Stimulated activated CD4-positive, alpha-beta T cell treated with anti-CD3 and anti-CD28 coated beads, Interleukin-15, amount 100 ng/mL, for 24 hours (primary cell): Measurements from ENCODE around the gene BMPER.

Experiments
- DNase-seq: peaks from one replicate; pipeline ENCODE4 v3.0.0-alpha.2; 2020

Gene BMPER

DNA sequence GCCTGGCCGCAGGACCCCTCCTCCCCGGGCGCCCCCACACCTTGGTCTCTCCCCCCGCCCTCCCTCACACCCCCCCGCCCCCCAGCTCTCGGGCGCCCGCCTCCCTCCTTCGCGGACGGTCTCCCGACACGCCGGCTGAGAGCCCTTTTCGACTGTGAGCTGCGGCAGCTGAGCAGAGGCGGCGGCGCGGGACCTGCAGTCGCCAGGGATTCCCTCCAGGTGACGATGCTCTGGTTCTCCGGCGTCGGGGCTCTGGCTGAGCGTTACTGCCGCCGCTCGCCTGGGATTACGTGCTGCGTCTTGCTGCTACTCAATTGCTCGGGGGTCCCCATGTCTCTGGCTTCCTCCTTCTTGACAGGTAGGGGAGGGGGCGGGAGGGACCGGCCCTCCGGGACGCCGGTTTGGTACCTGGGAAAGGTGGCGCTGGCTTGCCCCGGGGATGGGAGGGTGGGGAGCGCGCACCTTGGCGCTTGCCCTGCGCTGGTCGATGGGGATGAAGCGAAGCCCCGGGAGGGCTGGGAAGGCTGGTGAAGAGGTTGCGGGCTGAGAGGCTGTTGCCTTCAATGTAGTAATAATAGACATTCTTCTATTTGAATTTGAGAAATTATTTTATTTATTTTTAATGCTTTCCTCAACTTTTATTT lies at the start of gene BMPER:
Gene BMPER, plus strand, starts transcription at position 151 of the 644 bp plus-strand sequence. Its CDS starts 75 bp downstream, at position 226.
- DNase-seq = peak; percentile 49

GRCh38 chr7:33861947-33862346 lies 43.4 kb upstream of the BMPER start:
- DNase-seq = no peak

GRCh38 chr7:33862946-33863814 lies 42.2 kb upstream of the BMPER start:
- no peak for DNase-seq

DNA sequence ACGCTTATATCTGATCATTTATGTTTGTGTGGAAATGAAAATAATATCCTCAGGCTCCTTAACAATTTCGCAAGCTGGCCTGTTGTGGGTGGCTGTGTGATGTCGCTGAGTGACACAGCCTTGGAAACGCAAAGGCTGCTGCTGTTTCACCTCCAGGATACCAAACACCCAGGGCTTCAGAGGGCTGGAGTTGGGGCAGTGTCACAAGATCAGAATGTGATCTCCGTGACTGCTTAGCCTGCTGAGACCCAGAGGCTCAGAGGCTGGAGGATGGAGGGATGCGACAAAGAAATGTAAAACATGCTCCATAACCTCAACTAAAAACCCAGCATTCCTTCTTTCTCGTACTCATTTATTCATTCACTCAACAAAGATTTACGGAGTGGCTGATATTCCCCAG lies 37.2 kb upstream of the BMPER start:
- no peak for DNase-seq

GRCh38 chr7:33869176-33869575 lies 36.2 kb upstream of the BMPER start:
- no peak for DNase-seq

DNA sequence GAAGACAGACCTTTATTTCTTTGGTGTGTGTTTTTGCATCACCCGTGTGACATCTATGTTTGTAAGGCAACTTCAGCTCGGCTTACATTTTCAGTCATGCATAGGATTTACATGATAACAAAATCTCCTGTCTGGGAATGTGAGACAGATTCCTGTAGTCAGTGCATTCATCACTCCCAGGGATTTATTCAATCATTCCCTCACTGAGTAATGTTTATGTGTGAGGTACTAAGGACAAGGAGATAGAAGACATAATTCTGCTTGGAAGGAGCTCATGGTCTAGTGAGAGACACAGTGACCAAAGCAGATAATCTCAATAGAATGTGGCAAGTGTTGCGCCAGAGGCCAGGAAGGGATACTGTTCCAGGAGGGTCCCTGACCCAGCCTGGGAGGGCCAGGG lies 35.2 kb upstream of the BMPER start:
- no peak for DNase-seq

DNA sequence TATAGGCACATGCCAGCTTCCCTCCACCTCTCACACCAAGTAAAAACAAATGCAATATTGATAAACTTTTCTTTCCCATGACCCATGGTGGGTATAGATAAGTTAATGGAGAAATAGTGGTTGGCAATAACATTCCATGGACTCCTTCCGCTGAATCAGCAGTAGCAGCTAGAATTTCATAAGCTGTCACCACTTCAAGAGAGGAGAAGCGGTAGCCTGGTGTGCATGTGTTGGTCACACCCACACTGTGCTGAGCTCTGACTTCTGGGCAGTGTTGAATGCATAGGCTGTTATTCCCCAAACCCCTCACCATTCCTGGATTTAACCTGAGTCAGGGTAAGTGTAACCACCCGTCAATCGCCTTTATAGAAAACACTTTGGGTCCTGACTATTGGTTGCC lies 32.5 kb upstream of the BMPER start:
- DNase-seq = no peak

DNA sequence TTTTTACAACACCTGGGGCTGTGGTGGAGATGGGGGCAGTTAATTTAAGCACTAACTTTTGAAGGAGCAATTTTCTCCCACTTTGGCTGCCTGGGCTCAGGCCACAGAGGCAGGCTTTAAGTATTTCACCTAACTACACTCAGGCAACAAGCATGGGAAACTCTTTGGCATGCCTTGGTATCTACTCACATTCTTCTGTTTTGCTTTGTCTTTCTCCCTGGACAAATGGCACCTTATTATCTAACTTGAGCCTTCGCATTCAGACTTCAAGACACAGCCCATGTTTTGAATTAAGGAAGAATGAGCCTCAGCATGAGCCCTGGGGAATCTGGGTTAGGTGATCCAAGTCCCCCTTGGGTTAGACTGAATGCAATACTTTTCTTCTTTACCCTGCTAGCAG lies 31.8 kb upstream of the BMPER start:
- DNase-seq = no peak

GRCh38 chr7:33873981-33874750 lies 31.2 kb upstream of the BMPER start:
- no peak for DNase-seq

DNA sequence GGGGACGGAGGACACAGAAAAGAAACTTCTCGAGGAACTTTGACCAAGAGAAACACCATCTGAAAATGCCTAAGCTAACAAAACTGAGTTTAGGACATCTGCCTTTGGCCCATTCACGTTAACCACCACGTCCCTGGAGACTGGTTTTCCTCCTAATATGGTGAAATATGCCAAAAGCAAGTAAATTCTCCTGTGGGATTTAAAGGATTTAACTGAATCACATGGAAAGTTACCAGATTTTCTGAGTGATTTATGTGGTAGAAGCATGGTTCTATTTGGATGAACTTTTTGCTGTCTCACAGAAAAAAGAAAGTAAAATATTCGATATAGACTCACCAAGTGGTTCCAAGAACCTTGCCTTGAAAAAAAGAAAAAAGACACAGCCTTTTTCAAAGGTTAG lies 30.4 kb upstream of the BMPER start:
- DNase-seq = no peak

DNA sequence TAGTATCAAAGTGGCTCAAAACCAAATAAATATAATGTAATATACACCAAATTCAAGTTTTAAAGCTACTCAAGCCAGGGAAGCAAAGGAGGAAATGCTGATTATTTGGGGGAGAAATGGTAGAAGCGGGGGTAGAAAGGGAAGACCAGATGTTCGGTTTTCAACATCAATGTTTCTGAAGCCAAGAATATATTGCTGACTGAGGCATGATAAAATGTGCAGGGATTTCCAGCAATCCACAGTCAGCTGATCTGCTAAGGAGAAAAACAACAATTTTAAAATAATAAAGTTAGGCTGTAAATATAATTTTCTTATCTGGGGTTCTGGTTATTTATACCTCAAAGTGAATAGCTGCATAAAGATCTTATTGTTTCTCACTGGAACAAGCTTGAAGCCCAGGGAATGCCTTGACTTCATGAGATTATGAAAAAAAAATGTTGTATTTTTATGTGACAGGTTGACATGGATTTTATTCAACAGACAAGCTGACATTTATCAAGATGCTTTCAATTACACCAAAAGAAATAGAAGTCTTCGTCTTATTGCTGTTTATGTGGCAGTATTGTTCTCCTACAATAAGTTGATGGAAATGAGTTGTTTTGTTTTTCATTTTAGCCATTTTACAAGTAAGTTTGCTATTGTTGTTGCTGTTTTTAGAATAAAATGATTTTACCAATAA lies 28.6 kb upstream of the BMPER start:
- no peak for DNase-seq

- no peak for DNase-seq
These were observed 24.6 kb upstream of the BMPER start for GRCh38 chr7:33880787-33881186.

GRCh38 chr7:33881316-33881715 lies 24.0 kb upstream of the BMPER start:
- no peak for DNase-seq

GRCh38 chr7:33882040-33882837 lies 23.1 kb upstream of the BMPER start:
- no peak for DNase-seq

DNA sequence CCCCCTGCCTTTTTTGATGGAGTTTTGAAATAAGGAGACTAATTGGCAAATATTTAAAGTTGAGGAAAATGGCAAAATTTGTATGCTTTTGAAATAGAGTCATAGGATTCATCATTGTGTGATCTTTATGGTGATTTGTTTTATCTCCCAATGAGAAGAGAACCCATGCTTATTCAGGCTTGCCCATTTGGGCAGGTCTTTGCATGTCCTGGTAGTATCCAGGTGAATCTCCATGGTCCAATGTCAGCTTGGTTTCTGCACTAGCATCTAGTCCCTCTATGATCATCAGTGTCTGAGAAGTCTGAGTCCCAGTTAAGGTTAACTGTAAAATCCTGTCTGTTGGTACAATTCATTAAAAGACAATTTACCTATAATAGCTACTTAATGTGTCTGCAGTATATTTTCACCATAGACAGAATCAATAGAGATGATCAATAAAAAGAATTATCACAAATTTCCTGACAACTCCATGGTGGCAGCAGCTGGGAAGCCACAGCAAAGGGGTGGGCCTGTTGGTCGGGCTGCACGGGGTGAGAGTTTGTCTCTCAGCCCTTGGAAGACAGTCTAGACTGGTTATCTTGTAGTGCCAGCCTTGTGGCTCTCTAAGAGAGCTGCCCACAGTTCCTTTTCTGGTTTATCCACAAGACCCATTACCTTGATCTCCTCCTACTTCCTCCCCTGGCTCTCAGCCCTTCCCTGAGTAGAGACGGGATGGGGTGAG lies 22.2 kb upstream of the BMPER start:
- no peak for DNase-seq

GRCh38 chr7:33883671-33883965 lies 21.7 kb upstream of the BMPER start:
- DNase-seq = no peak

GRCh38 chr7:33885290-33886148 lies 19.8 kb upstream of the BMPER start:
- DNase-seq = no peak

GRCh38 chr7:33886149-33886623 lies 19.2 kb upstream of the BMPER start:
- DNase-seq = peak; percentile 27

DNA sequence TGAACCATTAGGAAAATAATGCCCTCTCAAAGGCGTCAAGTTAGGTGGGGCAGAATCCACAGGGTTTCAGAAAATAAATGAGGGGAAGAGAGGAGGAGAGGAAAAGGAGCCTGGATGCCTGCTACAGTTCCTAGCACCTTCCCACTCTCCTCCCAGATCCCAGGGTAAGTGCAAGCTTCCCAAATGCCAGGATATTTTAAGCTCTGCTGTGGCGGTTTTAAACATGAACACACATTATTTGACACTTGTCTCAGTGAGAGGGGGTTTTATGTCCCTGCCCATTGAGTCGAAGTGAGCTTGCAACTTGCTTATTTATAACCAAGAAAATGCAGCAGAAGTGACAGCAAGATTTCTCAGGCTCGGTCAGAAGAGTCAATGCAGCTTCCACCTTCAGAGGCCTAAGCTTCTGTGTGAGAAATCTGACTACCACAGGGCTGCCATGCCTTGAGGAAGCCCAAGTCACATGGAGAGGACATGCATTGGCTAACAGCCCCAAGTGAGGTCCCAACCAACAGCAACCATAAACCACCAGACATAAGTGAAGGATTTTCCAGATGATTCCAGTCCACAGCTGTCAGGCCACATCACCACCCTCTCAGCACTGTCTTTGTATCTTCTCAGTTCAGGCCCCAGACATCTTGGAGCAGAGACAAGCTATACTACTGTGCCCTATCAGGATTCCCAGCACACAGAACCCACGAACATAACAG lies 17.9 kb upstream of the BMPER start:
- DNase-seq = no peak

DNA sequence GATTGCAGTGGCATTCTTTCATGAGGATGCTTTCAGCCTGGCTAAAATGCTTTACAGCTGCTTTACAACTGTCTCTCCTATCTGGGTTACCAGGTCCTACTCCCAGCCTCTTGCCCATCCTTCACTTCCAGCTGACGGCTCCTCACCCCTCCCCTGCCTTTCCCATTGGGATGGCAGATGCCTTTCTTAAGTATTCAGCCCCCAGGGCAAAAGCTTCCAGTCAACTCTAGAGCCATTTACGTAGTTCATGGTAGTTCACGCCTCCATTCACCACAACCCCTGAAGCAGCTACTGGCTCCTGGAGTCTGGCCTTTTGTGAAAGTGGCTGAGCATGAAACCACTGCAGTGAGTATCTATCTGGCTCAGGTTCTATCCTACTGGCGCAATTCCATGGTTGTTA lies 17.2 kb upstream of the BMPER start:
- DNase-seq = no peak
